ENCODE data around the gene KREMEN1. TPM values are rescaled to one million over a fixed set of nuclear protein-coding genes. Genes with fewer than 3 reads are reported as not detected.
A peak's percentile ranks its signal among the peaks of the same experiment; 100 is the strongest.

KREMEN1 gene
- total and polyA plus RNA-seq, 9 of the 15 experiments (the other 6 are each of a cell fraction or from before 2014, with no cell fraction given): 0.69 to 11.5 (median 4.3) TPM

DNA sequence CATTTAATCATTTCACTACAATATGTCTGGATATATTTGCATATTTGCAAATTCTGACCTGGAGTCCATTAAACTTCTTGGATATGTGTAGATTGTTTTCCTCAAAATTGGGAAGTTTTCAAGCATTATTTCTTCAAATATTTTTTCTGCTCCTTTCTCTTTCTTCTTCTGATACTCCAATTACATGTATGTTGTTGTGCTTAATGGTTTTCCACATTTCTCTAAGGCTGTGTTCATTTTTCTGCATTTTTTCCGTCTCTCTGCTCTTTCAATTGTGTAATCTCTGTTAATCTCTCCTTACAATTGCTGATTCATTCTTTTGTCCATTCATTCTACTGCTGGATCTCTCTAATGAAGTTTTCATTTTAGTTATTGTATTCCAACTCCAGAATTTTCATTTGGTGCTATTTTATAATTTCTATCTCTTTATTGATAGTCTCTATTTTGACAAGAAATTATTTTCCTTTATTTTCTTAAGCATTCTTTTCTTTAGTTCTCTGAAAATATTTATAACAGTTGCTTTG lies 102.5 kb downstream of the KREMEN1 start:
- BruUV-seq (replicated peaks): no TSS peak
- intact Hi-C loops (cut with micrococcal nuclease): no loop called here
- no peak overlapping the region for H3K27ac ChIP-seq (ENCODE audit: extremely low read depth, low read depth, low read length)
- no peaks in the 10 kb centered on the region for H3K27me3 ChIP-seq (ENCODE audit: control insufficient read depth in 2 of 2, insufficient read depth in 2 of 2, low read length in 2 of 2)
- H3K4me3 ChIP-seq: no peak overlapping the region
- no peaks in the 10 kb centered on the region for H3K36me3 ChIP-seq (ENCODE audit: control insufficient read depth, insufficient read depth, low read length)
- H3K9me3 ChIP-seq (replicated peaks; ENCODE audit: control insufficient read depth, insufficient read depth, low read depth, low read length): 0 out of 2 replicates have a peak, but pooled peaks cover 2% of the 10 kb centered on the region
- no peaks in the 10 kb centered on the region for H3K79me2 ChIP-seq (ENCODE audit: control insufficient read depth, insufficient read depth, low read length)
- no peak overlapping the region for H3K4me2 ChIP-seq (ENCODE audit: insufficient read depth, low read length)
- 36% methylated on average over 1 of the region's 1 CpG for WGBS (ENCODE audit: insufficient coverage, low coverage, missing lambda C conversion rate)
- POLR2A ChIA-PET: interaction anchor here (0.8 kb wide), 1 partner anchor 15 kb away, joined by 3 read pairs; no protein-coding TSS in a partner anchor
- H4K20me1 ChIP-seq (replicated peaks; ENCODE audit: control insufficient read depth, insufficient read depth, low read length): no peaks in the 10 kb centered on the region
- TF ChIP-seq CBX3 (IDR thresholded peaks at IDR 0.05; ENCODE audit: borderline replicate concordance in 1 of 2, low read length in 2 of 2): peak in 1 of 2 experiments; percentile 72; a peak in 1 of 3 replicates
- TF ChIP-seq, protein P1, sequence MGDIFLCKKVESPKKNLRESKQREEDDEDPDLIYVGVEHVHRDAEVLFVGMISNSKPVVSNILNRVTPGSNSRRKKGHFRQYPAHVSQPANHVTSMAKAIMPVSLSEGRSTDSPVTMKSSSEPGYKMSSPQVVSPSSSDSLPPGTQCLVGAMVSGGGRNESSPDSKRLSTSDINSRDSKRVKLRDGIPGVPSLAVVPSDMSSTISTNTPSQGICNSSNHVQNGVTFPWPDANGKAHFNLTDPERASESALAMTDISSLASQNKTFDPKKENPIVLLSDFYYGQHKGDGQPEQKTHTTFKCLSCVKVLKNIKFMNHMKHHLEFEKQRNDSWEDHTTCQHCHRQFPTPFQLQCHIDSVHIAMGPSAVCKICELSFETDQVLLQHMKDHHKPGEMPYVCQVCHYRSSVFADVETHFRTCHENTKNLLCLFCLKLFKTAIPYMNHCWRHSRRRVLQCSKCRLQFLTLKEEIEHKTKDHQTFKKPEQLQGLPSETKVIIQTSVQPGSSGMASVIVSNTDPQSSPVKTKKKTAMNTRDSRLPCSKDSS (IDR thresholded peaks at IDR 0.05; ENCODE audit: low read depth, partially characterized antibody): peak; percentile 68
- peak; percentile 45 for TF ChIP-seq ZEB2 (IDR thresholded peaks at IDR 0.05)
- TF ChIP-seq ZNF316 (IDR thresholded peaks at IDR 0.05): peak; percentile 81
- 0 out of 2 replicates have a peak, but pooled peaks have one; percentile 12 for TF ChIP-seq EHMT2 (IDR thresholded peaks at IDR 0.05)
- TF ChIP-seq TRIM24 (IDR thresholded peaks at IDR 0.05): peak; percentile 96 to 97
- peak; percentile 55; the same call in 1 of the 2 replicates for TF ChIP-seq MAFF (IDR thresholded peaks at IDR 0.05; ENCODE audit: low read length)
- peak; percentile 73 for TF ChIP-seq SOX6 (IDR thresholded peaks at IDR 0.05)
- peak; percentile 62 for TF ChIP-seq C11orf30 (IDR thresholded peaks at IDR 0.05; ENCODE audit: low read depth)
- TF ChIP-seq ZNF583 (CRISPR knock-in tag; IDR thresholded peaks at IDR 0.05): no peak
- 0 out of 2 replicates have a peak, but pooled peaks have one; percentile 28 for TF ChIP-seq CEBPB (tag; IDR thresholded peaks at IDR 0.05)
- no peak for TF ChIP-seq ZFX (CRISPR knock-in tag; IDR thresholded peaks at IDR 0.05)
- peak; percentile 82 for TF ChIP-seq TRIM28 (IDR thresholded peaks at IDR 0.05)
- TF ChIP-seq NFE2 (IDR thresholded peaks at IDR 0.05; ENCODE audit: low read depth): peak; percentile 79
- no peak for TF ChIP-seq BHLHE40 (IDR thresholded peaks at IDR 0.05; ENCODE audit: low read length)
- TF ChIP-seq MAFG (tag; conservative IDR thresholded peaks at IDR 0.05): peak; percentile 77
- TF ChIP-seq, protein P2, sequence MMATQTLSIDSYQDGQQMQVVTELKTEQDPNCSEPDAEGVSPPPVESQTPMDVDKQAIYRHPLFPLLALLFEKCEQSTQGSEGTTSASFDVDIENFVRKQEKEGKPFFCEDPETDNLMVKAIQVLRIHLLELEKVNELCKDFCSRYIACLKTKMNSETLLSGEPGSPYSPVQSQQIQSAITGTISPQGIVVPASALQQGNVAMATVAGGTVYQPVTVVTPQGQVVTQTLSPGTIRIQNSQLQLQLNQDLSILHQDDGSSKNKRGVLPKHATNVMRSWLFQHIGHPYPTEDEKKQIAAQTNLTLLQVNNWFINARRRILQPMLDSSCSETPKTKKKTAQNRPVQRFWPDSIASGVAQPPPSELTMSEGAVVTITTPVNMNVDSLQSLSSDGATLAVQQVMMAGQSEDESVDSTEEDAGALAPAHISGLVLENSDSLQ (IDR thresholded peaks at IDR 0.05): no peak
- in situ Hi-C loops (cut with MboI): no loop called here
- no peak overlapping the region for H3K9ac ChIP-seq (ENCODE audit: insufficient read depth in 1 of 2, low read depth in 2 of 2, low read length in 2 of 2)
- H3K4me1 ChIP-seq (replicated peaks in 1 of 2; ENCODE audit: control insufficient read depth in 2 of 2, insufficient read depth in 2 of 2, low read length in 2 of 2): no peaks in the 10 kb centered on the region; a peak in 1 of 5 replicates
- CTCF ChIA-PET (ENCODE audit: low intra/inter-chr PET ratio): no interaction called here
- ATAC-seq (no peak), FAIRE-seq (no peak), DNase-seq (ENCODE audit: extremely low read depth in 1 of 4, low spot score in 3 of 4) (no peak)
- H2AFZ ChIP-seq (ENCODE audit: low read depth, low read length): no peak overlapping the region
- no peaks in the 10 kb centered on the region for H3K9me1 ChIP-seq (ENCODE audit: control insufficient read depth, insufficient read depth, low read length)
